Osteoblast (primary cell): ENCODE results near the gene ABCB9. TPM values are rescaled to one million over a fixed set of nuclear protein-coding genes. Genes with fewer than 3 reads are reported as not detected.
A peak's percentile ranks its signal among the peaks of the same experiment; 100 is the strongest.

ENCODE experiments used
- DNase-seq: peaks from one replicate; pipeline ENCODE4 v3.0.0; 2011; ENCODE audit warnings: low spot score, mixed read lengths; ENCODE audit not compliant: insufficient read length; ENCODE audit errors: missing footprints
- H2AFZ ChIP-seq: 2 replicates; pipeline ENCODE4 v1.6.0; 2011; ENCODE audit warnings: mild to moderate bottlenecking, low read length
- H3K27ac ChIP-seq: 2 replicates; pipeline ENCODE4 v1.5.1; 2011; ENCODE audit warnings: mild to moderate bottlenecking, low read depth, low read length, moderate library complexity
- H3K27me3 ChIP-seq: 2 replicates; pipeline ENCODE4 v1.6.0; 2012; ENCODE audit warnings: mild to moderate bottlenecking, control low read depth, inconsistent platforms, low read length, moderate library complexity; ENCODE audit not compliant: insufficient read depth
- H3K36me3 ChIP-seq: 2 replicates; pipeline ENCODE4 v1.5.1; 2011; ENCODE audit warnings: mild to moderate bottlenecking, low read length, control low read depth, moderate library complexity; ENCODE audit not compliant: insufficient read depth
- H3K4me1 ChIP-seq: 2 replicates; pipeline ENCODE4 v1.5.1; 2011; ENCODE audit warnings: mild to moderate bottlenecking, low read length, control low read depth, moderate library complexity; ENCODE audit not compliant: insufficient read depth
- H3K4me2 ChIP-seq: 2 replicates; pipeline ENCODE4 v1.6.0; 2011; ENCODE audit warnings: mild to moderate bottlenecking, low read length; ENCODE audit not compliant: insufficient read depth
- H3K4me3 ChIP-seq: fragments of 200-600 bp; sonication (generic); 3 replicates; pipeline ENCODE4 v1.5.1; 2012; ENCODE audit warnings: mild to moderate bottlenecking, low read length, inconsistent platforms; ENCODE audit not compliant: insufficient read depth
- H3K79me2 ChIP-seq: 2 replicates; pipeline ENCODE4 v1.6.0; 2012; ENCODE audit warnings: mild to moderate bottlenecking, low read length, control low read depth, inconsistent platforms; ENCODE audit not compliant: insufficient read depth
- H3K9me3 ChIP-seq: 2 replicates; pipeline ENCODE4 v1.5.1; 2011; ENCODE audit warnings: low read depth, low read length, control low read depth
- H4K20me1 ChIP-seq: 2 replicates; pipeline ENCODE4 v1.6.0; 2012; ENCODE audit warnings: mild to moderate bottlenecking, low read length, control low read depth; ENCODE audit not compliant: insufficient read depth
- total RNA-seq: library from RNA; depleted of rRNA; stranded (reverse); fragments of >200 nt; gene quantifications from 2 replicates; pipeline ENCODE4 v1.2.3, GENCODE V29; 2012
- TF ChIP-seq, protein P1 (sequence below): IDR thresholded peaks from 2 replicates; pipeline ENCODE4 v1.5.1; 2011; ENCODE audit warnings: mild to moderate bottlenecking, low read depth, low read length, moderate library complexity; ENCODE audit errors: extremely low read depth

ABCB9 gene
- total RNA-seq, 1 donor: 11.9 TPM

DNA sequence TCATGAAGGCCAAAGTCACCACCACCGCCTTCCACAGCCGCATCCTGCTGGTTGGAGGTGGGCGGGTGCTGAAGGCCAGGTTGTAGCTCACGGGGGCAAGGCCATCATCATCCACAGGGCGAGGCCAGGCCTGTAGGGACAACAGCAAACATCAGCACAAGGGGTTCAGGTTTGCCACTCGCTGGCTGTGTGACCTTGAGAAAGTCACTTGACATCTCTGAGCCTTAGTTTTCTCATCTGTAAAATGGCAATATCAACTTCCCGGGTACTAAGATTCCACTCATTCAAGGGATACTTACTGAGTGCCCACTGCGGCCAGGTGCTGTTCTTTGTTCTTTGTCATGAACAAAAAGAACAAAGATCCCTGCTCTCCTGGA, 6.1 kb downstream of the ABCB9 start:
- no peak overlapping the region for H3K4me3 ChIP-seq
- H2AFZ ChIP-seq: no peak overlapping the region
- no peak overlapping the region for H3K27ac ChIP-seq
- H3K9me3 ChIP-seq: no peaks in the 10 kb centered on the region
- H4K20me1 ChIP-seq: peaks cover 36% of the 10 kb centered on the region
- H3K79me2 ChIP-seq: peaks cover 25% of the 10 kb centered on the region
- H3K27me3 ChIP-seq: no peaks in the 10 kb centered on the region
- peaks cover 19% of the 10 kb centered on the region for H3K36me3 ChIP-seq
- peaks cover 19% of the 10 kb centered on the region for H3K4me1 ChIP-seq
- no peak overlapping the region for H3K4me2 ChIP-seq
- TF ChIP-seq, protein P1, sequence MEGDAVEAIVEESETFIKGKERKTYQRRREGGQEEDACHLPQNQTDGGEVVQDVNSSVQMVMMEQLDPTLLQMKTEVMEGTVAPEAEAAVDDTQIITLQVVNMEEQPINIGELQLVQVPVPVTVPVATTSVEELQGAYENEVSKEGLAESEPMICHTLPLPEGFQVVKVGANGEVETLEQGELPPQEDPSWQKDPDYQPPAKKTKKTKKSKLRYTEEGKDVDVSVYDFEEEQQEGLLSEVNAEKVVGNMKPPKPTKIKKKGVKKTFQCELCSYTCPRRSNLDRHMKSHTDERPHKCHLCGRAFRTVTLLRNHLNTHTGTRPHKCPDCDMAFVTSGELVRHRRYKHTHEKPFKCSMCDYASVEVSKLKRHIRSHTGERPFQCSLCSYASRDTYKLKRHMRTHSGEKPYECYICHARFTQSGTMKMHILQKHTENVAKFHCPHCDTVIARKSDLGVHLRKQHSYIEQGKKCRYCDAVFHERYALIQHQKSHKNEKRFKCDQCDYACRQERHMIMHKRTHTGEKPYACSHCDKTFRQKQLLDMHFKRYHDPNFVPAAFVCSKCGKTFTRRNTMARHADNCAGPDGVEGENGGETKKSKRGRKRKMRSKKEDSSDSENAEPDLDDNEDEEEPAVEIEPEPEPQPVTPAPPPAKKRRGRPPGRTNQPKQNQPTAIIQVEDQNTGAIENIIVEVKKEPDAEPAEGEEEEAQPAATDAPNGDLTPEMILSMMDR: no peak
- no peak for DNase-seq

DNA sequence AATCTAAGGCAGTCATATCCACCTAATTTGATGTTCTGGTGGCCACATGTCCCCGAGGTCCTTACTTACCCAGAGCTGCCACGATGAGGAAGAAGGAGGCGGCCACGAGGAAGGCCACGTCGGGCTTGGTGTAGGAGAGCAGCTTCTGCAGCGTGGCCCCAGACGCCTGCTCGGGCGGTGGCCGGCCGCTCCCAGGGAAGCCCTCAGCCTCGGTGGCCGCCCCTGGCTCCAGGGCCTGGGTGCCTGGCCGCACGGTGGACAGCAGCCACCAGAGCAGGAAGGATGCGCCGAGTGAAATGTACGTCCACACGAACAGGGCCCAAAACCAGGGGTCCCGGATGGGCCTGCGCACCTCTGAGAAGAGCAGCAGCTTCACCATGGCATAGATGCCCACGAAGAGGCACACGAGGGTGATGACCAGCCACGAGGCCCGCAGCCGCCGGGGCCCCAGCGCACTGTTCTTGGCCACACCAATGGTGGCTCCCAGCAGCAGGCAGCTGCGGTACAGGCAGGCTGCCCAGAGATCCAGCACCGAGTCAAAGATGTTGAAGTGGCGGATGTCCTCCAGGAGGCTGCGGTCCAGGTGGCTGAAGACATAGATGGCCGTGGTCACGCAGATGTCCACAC, 6.6 kb downstream of the ABCB9 start:
- TF ChIP-seq, protein P1: no peak
- peaks cover 19% of the 10 kb centered on the region for H3K36me3 ChIP-seq
- peak; percentile 53 for DNase-seq
- H4K20me1 ChIP-seq: peaks cover 36% of the 10 kb centered on the region
- H3K9me3 ChIP-seq: no peaks in the 10 kb centered on the region
- no peak overlapping the region for H3K4me2 ChIP-seq
- H3K27ac ChIP-seq: no peak overlapping the region
- H3K27me3 ChIP-seq: no peaks in the 10 kb centered on the region
- H3K79me2 ChIP-seq: peaks cover 20% of the 10 kb centered on the region
- H3K4me3 ChIP-seq: no peak overlapping the region
- H3K4me1 ChIP-seq: peaks cover 14% of the 10 kb centered on the region
- H2AFZ ChIP-seq: no peak overlapping the region

DNA sequence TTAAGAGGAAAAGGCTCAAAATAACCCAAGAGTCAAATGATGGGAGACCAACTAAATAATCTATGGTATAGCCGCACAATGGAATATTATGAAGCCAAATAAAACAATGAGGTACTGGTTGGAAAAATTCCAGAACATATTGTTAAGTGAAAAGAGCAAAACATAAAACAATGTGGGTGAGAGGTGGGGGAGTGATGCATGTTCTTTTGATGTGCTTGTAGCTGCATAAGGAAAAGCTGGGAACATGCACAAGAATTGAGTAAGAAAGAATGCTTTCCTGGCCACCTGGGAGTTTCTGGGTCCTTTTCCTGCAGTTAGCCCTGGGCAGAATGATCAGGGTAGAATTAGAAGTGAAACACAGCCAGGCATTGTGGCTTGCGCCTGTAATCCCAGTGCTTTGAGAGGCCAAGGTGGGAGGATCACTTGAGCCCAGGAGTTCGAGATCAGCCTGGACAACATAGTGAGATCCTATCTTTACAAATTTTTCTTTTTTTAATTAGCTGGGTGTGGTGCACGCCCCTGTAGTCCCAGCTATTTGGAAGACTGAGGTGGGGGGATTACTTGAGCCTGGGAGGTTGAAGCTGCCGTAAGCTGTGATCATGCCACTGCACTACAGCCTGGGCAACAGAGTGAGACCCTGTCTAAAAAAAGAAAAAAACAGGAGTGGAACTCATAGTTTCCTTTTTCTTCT, 7.9 kb downstream of the ABCB9 start:
- no peak overlapping the region for H3K4me3 ChIP-seq
- peak; percentile 22 for DNase-seq
- no peaks in the 10 kb centered on the region for H3K9me3 ChIP-seq
- TF ChIP-seq, protein P1: no peak
- H2AFZ ChIP-seq: no peak overlapping the region
- H3K27ac ChIP-seq: no peak overlapping the region
- H3K4me1 ChIP-seq: peaks cover under 1% of the 10 kb centered on the region
- no peak overlapping the region for H3K4me2 ChIP-seq
- H3K79me2 ChIP-seq: peaks cover 9% of the 10 kb centered on the region
- H3K36me3 ChIP-seq: peaks cover 19% of the 10 kb centered on the region
- H3K27me3 ChIP-seq: no peaks in the 10 kb centered on the region
- H4K20me1 ChIP-seq: peaks cover 26% of the 10 kb centered on the region

DNA sequence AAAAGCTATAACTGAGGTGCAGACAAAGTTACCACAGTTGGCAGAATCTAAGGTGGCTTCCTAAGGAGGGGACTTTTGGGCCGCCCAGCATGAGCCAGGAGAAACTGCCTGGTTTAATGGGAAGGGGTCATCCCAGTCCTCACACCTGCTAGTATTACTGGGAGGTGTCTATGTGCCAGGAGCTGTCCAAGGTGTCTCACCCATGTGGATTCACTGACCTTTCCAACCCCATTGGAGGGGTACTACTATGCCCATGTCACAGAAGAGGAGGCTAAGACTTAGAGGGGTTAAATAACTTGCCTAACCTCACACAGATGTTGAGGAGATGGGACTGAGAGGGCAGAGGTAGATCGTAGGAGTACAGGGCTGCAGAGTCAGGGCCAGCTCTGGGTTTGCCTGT, 10.2 kb downstream of the ABCB9 start:
- TF ChIP-seq, protein P1: no peak
- Histone ChIP-seq H3K9me3 (no peaks in the 10 kb centered on the region), H2AFZ (no peak overlapping the region), H3K4me1 (peaks cover 9% of the 10 kb centered on the region), H3K27me3 (no peaks in the 10 kb centered on the region), H3K4me3 (no peak overlapping the region), H3K27ac (no peak overlapping the region), H3K79me2 (no peaks in the 10 kb centered on the region), H3K4me2 (no peak overlapping the region), H4K20me1 (peaks cover 26% of the 10 kb centered on the region), H3K36me3 (peaks cover 19% of the 10 kb centered on the region)
- peak; percentile 65 for DNase-seq
